IMR-90 (cell line): Measurements from ENCODE around the gene PEAK1.

Experiments
- BHLHE40 ChIP-seq: fragments of 150-350 bp; IDR thresholded peaks from 2 replicates; pipeline ENCODE4 v1.6.1; 2016; ENCODE audit warnings: mild to moderate bottlenecking, low read depth, low read length
- NFE2L2 ChIP-seq: fragments of 150-350 bp; IDR thresholded peaks from 2 replicates; pipeline ENCODE4 v1.6.1; 2016; ENCODE audit warnings: low read depth, mild to moderate bottlenecking, low read length
- POLR2A ChIP-seq: IDR thresholded peaks from 2 replicates; pipeline ENCODE4 v1.6.1; 2012; ENCODE audit warnings: mild to moderate bottlenecking, low read depth, low read length
- TF ChIP-seq, protein P1 (sequence below): conservative IDR thresholded peaks from 2 replicates; pipeline ENCODE4 v1.5.1; 2012; ENCODE audit warnings: mild to moderate bottlenecking, low read depth, low read length, improper control_type of control experiment
- TF ChIP-seq, protein P2 (sequence below): fragments of 150-350 bp; IDR thresholded peaks from 2 replicates; pipeline ENCODE4 v1.6.1; 2017; ENCODE audit warnings: mild to moderate bottlenecking, antibody characterized with exemption, low read length, low read depth

DNA sequence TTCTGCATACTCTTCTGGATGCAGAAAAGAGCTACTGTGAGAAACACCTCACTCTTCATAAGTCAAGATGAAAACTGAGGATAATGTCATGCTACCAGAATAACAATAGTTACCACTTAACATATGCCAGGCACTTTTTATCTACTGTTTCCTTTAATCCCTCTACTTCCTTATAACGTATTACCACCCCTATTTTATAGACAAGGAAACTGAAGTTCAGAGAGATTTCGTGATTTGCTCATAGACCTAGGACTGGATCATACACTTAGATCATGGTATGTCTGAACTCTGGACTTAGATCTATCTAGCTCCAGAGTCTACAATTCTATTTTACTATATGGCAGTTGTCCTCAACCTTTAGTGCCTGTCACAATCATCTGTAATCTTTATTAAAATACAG, 193.3 kb downstream of the PEAK1 start:
- TF ChIP-seq, protein P1, sequence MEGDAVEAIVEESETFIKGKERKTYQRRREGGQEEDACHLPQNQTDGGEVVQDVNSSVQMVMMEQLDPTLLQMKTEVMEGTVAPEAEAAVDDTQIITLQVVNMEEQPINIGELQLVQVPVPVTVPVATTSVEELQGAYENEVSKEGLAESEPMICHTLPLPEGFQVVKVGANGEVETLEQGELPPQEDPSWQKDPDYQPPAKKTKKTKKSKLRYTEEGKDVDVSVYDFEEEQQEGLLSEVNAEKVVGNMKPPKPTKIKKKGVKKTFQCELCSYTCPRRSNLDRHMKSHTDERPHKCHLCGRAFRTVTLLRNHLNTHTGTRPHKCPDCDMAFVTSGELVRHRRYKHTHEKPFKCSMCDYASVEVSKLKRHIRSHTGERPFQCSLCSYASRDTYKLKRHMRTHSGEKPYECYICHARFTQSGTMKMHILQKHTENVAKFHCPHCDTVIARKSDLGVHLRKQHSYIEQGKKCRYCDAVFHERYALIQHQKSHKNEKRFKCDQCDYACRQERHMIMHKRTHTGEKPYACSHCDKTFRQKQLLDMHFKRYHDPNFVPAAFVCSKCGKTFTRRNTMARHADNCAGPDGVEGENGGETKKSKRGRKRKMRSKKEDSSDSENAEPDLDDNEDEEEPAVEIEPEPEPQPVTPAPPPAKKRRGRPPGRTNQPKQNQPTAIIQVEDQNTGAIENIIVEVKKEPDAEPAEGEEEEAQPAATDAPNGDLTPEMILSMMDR = no peak
- TF ChIP-seq POLR2A = no peak
- no peak for TF ChIP-seq NFE2L2
- TF ChIP-seq BHLHE40 = no peak
- TF ChIP-seq, protein P2, sequence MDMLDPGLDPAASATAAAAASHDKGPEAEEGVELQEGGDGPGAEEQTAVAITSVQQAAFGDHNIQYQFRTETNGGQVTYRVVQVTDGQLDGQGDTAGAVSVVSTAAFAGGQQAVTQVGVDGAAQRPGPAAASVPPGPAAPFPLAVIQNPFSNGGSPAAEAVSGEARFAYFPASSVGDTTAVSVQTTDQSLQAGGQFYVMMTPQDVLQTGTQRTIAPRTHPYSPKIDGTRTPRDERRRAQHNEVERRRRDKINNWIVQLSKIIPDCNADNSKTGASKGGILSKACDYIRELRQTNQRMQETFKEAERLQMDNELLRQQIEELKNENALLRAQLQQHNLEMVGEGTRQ = no peak
